CD4-positive, alpha-beta T cell treated with Interleukin-10 for 1 hour (primary cell): ENCODE results near the gene FEZ2.

Experiments used
- DNase-seq: peaks from one replicate; pipeline ENCODE4 v3.0.0-alpha.2; 2020

FEZ2 gene

DNA sequence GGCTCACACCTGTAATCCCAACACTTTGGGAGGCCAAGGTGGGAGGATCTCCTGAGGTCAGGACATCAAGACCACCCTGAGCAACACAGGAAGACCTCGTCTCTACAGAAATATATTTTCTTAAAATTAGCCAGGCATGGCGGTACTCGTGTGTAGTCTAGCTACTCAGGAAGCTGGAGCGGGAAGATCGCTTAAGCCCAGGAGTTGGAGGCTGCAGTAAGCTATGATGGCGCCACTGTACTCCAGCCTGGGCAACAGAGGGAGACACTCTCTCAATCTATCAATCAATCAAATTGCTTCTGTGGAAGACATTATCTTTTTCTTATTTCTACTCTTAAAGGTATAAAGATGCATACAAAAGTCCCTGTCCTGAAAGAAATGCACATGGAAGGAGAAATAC, 11.3 kb downstream of the FEZ2 start:
- no peak for DNase-seq

DNA sequence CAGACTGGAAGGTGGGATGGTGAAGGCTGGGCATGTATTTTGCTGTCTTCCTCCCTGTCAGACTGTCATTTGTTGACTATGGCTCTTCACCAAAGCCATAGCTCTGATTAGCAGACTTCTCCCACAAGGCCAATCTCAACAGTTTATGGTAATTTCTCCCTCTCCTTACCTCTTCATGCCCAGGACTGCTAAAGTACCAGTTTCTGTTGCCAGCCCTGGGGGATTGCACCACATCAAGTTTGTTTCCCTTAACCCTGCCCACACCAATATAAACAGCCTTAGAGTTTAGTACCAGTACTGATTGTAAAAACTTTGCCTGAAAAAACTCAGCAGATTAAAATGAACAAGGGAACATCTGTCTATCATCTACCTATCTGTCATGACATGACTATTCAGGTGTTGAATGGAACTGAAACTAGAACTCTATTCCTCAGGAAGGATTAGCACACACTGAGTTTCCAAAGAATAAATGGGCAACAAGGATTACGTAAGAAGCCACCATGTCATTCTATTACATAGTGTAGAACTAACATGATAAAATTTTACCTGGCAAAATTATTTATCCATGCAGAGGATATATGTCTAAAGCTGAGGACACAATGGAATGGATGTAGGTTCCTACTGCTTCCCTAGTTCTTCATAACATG, 13.7 kb downstream of the FEZ2 start:
- DNase-seq = no peak

DNA sequence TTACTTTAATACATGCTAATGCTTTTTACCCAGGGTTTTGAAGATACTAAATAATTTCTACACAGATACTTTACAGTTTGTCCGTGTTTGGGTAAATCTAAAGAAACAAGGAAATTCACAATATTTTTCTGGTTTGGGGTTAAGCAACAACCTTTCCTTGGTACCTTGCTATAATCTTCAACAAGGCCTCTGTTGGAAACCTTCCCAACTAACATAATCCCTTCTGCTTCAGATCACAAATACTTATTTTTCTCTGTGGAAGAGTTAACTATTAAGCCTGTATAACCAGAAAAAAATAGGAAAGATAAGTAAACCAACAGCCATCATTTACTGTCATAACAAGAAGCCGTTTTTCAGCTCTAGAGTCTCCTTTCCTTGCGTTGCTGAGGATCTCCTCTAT, 15.0 kb downstream of the FEZ2 start:
- DNase-seq = no peak

DNA sequence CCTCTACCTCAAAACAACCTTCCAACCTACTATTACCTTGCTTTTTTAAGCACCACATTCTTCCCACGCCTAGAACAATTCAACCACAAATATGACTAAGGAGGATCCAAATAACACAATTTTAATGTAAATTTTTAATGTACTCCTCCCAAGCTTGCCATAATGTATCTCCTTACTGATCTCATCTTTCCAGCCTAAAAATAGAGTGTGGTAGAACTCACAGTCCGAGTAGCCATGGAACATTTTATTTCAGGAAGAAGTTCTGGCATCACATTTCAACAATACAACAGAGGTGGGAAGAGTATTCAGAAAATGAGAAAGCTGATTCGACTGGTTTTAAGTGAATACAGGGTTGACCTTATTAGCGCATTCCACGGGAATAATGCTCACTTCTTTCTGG, 15.4 kb downstream of the FEZ2 start:
- no peak for DNase-seq

DNA sequence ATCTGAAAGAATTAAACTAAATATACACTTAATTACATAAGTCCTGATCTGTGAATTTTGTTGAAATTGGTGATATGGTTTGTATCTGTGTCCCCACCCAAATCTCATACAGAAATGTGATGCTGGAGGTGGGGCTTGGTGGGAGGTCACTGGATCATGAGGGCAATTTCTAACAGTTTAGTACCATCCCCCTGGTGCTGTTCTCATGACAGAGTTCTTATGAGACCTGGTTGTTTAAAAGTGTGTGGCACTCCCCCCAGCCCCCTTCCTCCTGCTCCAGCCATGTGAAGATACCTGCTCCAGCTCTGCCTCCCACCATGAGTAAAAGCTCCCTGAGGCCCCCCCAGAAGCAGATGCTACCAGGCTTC, 18.7 kb downstream of the FEZ2 start:
- no peak for DNase-seq

DNA sequence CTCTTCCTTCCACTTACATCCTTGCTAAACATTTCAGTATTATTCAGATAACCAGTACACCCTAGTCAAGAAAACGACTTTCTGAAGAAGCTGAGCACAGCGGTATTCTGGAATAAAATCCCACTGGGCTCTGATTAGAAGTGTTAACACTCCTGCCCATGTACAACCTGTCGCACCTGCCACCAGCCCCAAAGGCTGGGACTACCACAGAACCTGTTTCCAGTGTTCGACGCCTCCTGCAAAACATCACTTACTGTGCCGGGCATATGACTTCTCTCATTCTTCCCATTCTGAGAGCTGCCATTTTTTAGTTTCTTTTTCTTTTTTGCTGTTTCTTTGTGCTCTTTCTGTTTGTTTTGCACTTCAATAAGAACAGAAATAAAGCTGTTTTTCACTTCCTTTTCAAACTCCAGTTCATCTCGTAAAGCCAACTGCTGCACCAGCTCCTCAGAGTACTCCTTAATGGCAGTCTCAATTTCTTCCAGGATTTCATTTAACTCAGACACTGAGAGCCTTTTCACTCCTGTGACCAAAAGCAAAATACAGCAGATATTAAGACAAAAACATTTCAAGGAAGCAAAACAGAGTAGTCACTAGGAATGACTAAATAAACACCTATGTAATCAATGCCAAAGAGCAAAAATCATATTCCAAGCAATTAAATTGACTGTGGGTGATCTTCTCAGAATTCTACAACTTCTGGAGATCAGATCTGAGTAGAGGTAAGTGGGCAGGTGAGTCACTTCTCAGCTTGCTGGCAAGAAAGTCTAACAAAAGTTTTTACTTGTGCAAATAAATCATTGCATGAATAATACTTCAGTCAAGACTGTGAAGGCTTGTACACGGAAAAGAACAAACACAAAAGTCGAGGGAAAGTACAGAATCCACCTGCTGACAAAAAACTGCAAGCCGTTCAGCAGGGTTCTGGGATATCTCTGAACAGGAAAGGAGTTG, 19.3 kb downstream of the FEZ2 start:
- DNase-seq = no peak

DNA sequence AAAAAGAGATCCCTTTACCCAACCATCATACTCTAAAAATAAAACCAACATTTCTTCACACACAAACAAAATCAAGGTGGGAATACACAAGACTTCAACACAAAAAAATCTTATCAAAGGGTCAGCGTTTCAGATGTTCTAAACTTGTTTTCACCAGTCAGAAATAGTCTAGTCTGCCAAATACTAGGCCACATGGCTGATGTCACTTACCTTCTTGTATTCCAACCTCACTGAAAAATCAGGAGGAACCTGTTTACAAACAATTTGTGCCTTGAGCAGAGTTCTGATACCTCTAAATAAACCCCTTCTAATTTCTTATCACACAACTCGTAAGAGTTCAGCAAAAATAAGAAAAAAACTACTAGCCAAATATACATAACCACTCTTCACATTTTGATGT, 20.1 kb downstream of the FEZ2 start:
- DNase-seq = no peak

DNA sequence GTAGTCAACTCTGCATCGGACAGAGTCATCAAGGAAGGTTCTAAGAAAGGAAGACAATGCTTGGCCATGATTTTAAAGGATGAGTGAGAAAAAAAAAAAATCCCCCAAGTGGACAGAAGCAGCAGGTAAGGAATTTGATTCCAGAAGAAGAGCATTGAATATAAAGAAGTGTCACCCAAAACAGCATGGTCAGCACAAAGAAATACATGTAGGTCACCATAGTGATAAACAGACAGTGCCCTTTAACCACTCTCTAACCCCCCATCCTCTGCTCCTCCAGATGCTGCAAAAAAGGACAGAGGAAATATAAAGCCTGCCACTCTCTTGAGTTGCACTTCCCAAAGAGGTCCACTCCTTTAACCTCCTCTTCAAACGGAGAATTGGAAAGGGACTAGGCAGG, 23.4 kb downstream of the FEZ2 start:
- no peak for DNase-seq

DNA sequence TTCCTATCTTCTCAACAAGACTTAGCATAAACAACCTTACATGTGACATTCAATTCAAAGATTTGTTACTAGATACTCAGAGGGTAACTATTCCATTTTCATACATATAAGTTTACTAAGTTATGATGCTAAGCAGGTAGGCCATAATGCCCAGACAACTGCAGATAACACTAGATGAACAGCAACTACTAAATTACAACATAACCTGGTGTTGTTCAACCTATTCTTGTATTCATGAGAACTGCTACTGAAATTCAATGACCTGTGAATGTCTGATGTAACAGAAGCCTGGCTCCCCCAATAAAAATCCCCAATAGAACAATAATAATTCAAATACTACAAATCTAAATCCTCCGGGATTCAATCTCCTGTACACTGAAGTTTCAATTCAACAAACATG, 24.8 kb downstream of the FEZ2 start:
- no peak for DNase-seq

DNA sequence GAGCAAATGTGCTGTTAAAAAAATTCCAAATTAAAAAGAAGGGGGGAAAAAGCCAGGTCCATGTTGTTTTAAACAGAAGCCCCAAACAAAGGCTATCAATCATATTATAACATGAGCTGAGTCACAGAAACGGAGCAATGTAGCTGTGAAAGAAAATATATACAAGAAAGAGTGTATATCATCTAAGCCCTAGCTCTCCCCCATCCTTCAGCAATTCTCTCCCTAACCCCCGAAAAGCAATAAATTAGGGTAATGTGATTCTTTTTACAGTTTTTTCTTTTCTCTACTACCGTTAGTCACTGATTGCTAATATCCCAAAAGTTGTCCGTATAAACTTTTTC, 25.3 kb downstream of the FEZ2 start:
- no peak for DNase-seq

DNA sequence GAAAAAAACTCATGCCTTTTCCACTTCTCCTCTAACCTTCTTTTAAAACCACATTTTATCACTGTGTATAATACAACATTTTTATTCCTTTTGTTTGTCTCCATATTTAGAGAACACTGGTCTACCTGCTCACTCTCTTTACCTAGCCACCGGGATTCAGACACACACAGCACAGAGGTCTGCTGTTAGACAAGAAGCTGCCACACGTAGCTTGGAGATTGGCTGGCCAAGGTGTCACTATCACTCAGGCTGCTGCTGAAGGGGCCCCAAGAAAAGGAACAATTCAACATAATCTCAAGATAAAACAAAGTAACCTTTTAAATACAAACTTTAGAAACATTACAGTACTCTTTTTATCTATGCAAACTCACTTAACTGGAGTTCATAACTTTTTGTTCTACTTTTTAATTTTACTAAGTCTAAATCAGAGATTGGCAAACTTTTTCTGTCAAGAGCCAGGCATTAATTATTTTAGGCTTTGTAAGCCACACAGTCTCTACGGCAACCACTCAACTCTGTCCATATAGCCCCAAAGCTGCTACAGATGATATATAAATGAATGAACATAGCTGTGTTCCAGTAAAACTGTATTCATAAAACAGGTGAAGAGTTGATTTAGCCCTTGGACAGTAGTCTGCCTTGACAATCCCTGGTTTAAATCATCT, 25.8 kb downstream of the FEZ2 start:
- no peak for DNase-seq

DNA sequence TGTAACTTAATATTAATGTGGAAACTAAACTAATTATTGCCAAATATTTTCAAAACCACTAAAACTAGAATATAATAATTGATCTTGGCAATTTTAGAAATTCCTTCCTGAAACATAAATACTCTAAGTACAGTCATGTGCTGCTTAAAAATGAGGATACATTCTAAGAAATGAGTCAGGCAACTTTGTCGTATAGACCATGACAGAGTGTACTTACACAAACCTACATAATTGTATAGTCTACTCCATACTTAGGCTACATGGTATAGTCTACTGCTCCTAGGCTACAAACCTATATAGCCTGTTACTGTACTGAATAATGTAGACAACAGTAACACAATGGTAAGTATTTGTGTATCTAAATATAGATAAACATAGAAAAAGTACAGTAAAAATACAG, 27.6 kb downstream of the FEZ2 start:
- DNase-seq = no peak

DNA sequence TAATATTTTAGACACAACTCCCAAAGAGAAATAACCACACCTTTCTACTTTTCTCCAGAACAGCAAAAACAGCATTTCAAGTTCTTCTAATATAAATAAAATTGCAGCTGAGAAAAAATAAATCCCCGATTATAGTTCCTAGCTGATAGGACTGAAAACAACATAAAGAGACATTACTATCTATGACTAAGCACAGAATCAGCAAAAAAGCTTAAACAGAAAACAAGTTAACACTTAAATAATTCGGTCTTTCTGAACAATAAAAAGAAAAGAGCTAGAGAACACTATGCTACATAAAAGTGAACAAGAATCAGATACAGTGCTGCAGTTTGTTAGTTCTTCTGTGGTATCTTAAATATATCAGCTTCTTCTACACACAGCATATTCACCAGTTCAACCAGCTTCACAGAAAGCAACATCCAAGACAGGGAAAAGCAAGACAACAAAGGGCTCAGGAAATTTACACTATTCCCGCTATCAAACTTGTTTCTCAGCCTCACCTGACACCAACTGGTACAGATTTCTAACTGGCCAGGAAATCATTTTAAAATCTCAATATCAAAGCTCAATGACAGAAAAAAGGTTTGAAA, 28.6 kb downstream of the FEZ2 start:
- no peak for DNase-seq

DNA sequence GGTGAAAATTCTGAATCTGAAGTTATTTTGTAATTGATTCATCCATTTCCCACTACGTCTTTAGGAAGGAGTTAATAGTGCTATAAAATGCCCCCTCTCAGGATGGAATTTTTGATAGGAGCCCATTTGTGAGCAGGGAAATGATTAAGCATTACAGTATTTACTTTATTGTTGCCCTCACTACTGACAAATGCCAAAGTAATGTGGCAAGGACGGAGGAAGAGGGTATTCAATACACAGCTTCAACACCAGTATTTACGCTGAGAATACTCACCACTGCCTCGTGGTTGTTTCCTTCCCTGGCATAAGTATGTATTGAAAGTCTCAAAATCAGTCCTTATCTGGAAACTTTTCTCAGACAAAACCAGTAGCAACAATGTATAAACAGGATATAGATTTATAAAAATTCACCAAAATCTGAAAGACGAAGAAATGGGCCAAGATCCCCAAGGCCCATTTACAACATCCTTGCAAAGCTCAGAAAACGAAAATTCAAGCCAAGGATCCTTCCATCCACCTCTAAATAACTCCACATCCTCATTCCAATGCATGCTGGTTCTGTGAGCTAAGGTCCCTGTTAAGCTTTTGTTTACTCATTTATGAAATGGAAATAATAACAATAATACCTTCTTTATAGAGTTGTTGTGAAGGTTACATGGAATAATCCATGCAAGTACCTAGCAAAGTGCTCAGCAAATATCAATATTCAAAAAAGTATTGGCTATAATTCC, 29.3 kb downstream of the FEZ2 start:
- DNase-seq = no peak

DNA sequence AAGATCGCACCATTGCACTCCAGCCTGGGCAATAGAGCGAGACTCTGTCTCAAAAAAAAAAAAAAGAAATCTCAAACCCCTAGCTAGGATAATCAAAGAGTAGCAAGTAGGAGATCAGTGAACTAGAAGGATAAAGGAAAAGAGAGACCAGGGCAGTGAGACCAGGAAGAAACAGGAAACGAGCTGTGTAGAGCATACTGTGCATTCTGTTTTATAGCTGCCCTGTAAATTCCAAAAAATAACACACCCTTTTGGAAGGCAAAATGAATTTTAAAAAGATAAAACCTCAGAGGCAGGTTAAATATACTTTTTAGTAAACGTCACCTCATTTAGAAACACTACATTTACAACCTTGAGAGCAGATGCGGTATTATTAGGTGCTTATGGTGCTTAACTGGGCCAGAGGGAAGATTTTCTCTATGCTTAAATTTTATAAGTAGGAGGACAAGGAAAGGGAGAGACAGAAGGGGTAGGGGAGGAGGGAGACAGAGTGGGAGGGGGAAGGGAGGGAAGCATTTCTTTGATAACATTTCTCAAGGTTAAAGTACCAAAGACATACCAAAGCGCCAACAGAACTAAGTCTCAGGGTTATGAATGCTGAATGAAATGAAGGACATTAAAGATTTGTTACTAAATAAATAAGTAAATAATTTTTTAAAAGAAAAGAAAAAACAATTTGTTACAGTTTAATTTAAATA, 30.1 kb downstream of the FEZ2 start:
- DNase-seq = no peak

DNA sequence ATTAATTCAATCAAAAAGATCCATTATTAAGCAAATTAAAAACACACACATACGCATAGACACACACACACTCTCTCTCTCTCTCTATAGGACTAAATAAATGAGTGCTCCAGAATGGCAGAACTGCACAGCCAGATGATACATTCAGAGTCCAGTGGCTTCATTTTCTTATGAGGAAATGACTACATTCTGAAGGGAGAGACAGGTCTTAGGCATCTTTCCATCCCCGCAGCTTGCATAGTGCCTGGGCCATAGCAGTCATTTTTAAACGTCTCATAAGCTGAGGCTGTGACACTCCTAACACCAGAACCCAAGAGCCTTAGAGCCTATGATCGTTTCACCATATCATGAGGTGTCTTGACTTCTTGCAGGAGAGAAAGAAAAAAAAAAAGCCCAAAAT, 31.1 kb downstream of the FEZ2 start:
- DNase-seq = no peak

DNA sequence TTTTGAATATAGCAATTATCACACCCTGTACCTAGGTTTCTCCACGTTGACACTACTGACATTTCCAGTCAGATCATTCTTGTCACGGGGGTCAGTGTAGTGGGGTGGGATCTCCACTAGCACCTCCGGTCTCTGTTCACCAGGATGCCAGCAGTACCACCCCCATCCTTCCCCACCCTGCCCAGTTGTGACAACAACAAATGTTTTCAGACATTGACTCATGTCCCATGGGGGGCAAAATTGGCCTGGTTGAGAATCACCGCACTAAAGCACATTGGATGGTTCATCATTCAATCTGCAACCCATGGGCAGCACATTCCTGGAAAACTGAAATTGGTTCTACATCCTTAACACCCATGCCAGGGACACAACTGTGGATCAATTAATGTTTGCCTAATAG, 32.3 kb downstream of the FEZ2 start:
- no peak for DNase-seq

DNA sequence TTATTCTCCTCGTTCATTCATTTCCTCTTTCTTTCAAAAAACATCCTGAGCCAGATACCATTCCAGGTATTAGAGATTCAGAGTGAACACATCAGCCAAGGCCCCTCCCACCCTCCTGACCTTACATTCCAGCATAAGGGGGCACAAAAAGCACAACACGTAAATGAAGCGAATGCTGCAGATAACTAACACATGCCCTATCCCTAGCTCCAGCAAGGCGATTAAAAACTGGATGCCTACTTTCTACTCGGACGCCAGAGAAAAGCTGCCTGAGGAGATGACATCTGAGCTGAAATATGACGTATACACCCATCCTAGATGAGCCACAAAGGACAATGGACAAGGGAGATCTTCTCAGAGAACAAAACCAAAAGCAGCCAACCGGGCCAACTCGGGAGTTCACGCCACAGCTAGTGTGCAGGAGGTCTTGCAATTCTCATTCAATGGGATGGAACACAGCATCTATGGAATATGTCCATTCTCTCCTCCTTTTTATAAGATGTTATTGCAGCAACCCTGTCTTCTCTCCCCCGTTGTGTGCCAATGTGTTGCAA, 33.5 kb downstream of the FEZ2 start:
- DNase-seq = no peak

DNA sequence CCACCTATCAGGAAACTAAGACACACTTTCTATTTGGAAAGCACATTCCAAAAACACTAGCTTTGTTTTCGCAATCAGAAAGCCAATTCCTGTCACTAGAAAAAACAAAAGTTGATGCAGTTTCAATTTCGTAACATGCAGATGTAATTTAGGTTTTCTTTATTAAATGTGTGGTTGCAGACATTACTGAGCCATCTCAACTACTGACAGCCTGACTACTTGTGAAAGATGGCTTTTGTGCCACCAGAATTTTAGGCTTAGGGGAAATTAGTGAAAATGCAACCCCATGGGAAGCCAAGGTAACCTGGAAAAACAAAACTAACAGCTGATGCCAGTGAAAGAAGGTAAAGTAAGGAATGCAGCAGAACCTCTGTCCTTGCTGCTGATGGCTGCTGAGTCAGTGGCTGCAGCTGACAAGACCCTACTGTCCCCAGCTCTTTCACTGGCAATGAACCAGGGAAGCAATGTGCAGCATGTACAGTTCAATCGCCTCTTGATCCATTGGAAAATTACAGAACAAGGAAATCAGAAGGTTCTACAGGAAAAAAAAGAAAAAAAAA, 34.9 kb downstream of the FEZ2 start:
- DNase-seq = no peak

DNA sequence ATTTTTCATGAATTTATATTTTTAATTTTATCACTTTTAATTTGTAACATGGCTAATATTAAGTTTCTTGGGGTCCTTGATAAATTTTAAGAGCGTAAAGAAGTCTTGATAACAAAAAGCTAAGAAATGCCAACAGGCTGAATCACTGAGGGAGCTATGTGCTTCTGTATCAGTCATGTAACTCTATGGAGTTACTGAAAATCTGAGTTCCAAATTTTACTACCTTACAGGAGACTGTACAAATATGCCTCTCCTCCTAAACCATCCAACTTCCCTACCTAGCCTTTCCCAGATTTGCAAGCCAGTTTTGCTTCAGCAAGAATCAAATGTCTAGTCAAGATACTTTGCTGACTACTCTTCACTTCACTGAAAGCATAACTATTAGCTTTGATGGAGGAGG, 35.7 kb downstream of the FEZ2 start:
- no peak for DNase-seq

DNA sequence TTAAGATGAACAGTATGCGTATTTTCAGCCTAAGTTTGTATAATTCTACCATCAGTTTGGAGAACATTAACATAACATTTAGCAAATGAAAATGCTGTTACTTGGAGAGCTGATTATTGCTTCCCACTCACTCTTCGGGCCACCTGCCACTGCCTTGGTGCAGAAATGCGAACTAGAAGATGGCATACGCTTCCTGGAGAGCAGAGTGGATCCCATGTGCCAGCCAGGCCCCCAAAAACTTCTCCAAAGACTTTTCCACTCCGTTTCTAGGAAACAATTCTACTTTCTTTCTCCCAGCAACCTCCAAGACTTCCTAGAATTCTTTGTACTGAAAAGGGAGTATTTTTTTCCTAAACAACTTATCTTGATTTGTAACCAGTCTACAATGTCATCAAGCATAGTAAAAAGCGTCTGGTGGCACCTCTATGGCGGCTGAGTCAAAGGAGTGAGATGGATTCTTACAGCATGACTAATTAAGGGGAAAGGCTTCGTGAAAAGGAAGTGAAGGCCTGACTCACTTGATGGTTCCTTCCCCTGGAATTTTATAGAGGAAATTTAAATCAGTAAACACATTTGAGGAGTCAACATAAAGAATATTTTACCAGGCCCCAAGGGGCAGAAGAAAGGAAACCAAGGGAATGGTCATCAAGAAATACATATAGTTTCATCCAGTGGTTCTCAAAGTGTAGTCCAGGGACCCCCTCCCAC, 36.6 kb downstream of the FEZ2 start:
- no peak for DNase-seq
